NCI-H748 treated with DMSO at 0.1 percent for 48 hours (cell line): ENCODE data around the gene MAP3K7.
"Not testable (repeated sequence)": the region's sequence is repeated elsewhere in the genome, so short reads cannot be mapped to it uniquely, and the experiment has no call there.

Experiments used
- DNase-seq: peaks from one replicate; lab custom pipeline; 2025; lab: John Stamatoyannopoulos, UW

Gene MAP3K7

DNA sequence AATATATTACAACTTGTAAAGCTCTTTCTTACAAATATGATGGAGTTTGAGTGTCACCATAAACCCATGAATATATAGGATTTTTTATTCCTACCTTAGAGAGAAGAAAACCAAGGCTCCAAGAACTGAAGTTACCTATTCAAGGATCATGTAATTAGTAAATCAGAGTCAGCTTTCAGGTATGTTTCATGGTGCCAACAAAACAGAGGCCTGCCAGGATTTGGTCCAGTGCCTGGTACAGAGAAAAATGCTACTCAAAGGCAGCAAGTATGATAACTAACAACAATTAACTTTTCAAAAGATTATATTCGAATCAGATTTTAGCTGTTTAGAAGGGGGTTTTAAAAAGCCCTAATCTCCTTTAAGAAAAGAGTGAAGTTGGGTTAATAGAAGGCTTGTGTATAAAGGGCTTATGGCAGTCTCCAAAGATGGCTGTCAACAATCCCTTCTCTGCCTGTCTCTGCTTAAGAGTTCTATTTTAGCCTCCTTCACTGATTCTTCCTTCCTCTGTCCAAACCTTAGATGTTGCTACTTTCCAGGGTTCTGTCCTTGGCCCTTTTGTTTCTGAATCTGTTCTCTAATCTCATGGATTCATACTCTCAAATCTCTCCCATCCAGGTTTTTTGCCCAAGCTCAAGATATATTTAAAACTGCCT is 7.8 kb downstream of the MAP3K7 start:
- no peak for DNase-seq

DNA sequence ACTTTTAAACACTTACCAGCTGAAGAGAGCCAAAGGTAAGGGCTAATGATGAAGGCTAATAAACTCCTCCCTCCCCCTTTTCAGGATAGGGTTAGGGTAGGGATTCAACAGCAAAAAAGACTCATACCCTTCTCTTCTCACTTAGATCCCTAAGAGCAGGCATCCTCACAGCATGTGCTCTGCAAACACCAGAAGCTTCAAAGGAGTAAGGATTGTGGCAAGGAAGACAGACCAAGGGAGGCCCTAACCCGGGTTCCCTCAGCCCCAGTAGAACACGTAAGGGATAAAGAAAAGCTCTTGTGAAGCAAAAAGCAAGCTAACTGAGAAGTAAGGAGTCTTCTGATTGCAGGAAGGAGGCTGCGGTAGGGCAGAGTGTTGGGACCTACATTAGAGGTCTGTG is 11.6 kb downstream of the MAP3K7 start:
- no peak for DNase-seq

GRCh38 chr6:90574610-90575009 is 12.3 kb downstream of the MAP3K7 start:
- DNase-seq: no peak

GRCh38 chr6:90573624-90574023 is 13.2 kb downstream of the MAP3K7 start:
- no peak for DNase-seq

- no peak for DNase-seq
Observed at GRCh38 chr6:90572856-90573255, 14.0 kb downstream of the MAP3K7 start.

GRCh38 chr6:90569223-90569622 is 17.6 kb downstream of the MAP3K7 start:
- DNase-seq: no peak

- DNase-seq: not testable (repeated sequence)
Observed at GRCh38 chr6:90567682-90568081, 19.2 kb downstream of the MAP3K7 start.

DNA sequence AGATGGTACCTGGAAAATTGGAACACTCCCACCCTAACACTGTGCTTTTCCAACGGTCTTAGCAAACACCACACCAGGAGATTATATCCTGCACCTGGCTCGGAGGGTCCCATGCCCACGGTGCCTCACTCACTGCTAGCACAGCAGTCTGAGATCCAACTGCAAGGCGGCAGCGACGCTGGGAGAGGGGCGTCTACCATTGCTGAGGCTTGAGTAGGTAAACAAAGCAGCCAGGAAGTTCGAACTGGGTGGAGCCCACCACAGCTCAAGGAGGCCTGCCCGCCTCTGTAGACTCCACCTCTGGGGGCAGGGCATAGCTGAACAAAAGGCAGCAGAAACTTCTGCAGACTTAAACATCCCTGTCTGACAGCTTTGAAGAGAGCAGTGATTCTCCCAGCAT is 24.5 kb downstream of the MAP3K7 start:
- DNase-seq: not testable (repeated sequence)

DNA sequence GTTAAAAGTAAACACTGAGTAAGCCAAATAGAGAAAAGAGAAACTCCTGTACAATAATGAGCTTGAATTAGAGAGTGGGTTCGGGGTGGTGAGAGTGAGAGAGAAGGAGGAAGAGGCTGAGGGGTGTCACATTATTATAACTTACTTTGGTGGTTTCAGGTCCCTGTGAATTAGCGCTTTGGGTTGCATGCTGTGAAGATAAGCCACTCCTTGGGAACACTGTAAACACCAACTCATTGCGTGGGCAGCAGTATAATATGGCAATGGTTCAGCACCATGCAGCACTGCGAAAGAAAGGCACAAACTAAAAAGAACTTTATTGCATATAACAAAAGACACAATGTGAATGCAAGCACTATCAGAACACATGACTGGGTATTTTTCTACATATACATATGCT is 26.9 kb downstream of the MAP3K7 start:
- DNase-seq: no peak

DNA sequence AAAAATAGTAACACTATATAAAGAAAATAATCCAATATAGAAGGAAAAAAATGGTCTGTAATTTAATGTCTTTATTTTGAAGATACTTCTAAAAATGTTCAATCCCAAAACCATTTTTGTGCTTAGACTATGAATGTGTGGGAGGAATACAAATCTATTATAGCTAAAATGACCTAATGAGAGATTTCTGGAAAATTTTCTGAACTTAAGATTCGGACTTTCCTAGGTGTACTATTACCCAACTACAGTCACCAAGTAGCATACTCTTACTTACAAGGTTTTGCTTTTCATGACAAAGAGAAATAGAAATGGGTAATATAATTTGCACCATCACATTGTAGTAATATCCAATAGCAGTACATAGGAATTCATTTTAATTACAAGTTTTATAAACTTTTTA is 29.9 kb downstream of the MAP3K7 start:
- no peak for DNase-seq

GRCh38 chr6:90547991-90548390 is 38.9 kb downstream of the MAP3K7 start:
- DNase-seq: no peak

- DNase-seq: no peak
Observed at GRCh38 chr6:90547079-90547478, 39.8 kb downstream of the MAP3K7 start.

- DNase-seq: no peak
Observed at GRCh38 chr6:90545448-90545847, 41.4 kb downstream of the MAP3K7 start.

DNA sequence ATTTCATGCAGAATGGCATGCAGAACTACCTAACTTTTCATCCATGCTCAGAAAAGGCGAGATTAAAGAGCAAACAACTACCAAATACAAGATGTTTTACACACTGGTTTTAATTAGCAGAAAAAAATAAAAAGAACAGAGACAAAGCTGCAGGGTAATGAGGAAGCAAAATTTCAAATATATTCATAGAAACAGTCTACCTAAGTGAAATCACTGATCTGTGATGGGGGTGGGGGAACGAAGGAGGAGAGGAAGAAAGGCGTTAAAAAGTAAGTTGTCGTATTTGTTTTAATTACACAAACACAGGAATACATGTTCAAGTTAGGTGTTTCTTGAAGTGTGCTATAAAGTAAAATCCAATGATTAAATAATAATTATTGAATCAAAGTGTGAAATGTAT is 42.1 kb downstream of the MAP3K7 start:
- no peak for DNase-seq

DNA sequence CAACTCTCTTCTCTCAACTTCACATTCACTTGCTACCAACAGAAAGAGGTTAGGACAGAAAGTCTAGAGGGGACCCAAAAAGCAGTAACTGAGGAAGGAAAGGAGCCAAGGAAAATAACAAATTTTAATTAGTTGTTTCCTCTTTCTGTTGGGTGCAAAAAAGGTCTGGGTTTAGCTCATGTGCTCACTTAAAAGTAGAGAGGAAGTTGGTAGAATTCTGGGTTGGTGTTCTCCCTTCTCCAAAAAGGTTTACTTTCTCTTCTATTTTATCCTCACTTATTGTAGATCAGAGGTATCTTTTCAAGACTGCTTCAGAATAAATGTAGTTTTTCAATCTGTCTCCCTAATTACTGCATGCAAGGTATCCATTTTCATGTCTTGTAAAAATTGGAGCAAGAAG is 42.8 kb downstream of the MAP3K7 start:
- no peak for DNase-seq

DNA sequence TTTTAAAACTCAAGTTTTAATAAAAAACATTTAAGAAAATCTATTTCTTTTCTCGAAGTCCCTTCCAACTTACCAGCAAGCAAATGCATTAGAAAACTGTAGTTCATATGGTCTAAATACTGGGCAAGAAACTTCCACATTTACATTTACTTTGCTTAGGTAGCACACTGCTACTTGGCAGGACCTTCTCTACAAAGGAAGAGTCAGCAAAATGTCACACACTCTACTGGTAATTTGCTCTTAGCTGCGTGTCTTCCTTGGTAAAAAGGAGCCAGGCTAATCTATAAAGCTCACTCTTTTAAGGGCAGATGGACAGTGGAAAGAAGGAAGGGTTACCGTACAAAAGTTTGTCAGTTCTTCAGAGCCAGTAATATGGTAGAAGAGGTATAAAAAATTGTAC is 45.7 kb downstream of the MAP3K7 start:
- no peak for DNase-seq

- DNase-seq: no peak
Observed at GRCh38 chr6:90538278-90539046, 48.4 kb downstream of the MAP3K7 start.

GRCh38 chr6:90537723-90538258 is 49.1 kb downstream of the MAP3K7 start:
- DNase-seq: no peak

GRCh38 chr6:90537027-90537426 is 49.8 kb downstream of the MAP3K7 start:
- no peak for DNase-seq

DNA sequence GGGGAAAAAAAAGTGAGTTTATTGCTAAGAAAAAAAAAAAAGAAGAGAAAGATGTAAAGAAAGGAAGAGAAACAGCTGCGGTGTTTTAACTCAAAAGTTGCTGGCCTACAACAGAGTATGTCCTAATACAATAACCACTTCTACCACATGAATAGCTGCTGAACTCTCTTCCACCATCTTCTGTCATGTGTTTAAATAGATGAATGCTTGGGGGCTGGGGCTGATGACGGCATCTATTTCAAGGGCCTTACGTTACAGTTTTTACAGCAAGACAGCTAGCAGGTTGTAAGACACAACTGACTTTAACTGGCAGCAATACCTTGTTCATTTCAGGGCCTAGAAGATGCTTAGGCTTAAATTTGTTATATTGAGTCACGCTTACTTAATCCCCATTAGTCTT is 50.4 kb downstream of the MAP3K7 start:
- no peak for DNase-seq

DNA sequence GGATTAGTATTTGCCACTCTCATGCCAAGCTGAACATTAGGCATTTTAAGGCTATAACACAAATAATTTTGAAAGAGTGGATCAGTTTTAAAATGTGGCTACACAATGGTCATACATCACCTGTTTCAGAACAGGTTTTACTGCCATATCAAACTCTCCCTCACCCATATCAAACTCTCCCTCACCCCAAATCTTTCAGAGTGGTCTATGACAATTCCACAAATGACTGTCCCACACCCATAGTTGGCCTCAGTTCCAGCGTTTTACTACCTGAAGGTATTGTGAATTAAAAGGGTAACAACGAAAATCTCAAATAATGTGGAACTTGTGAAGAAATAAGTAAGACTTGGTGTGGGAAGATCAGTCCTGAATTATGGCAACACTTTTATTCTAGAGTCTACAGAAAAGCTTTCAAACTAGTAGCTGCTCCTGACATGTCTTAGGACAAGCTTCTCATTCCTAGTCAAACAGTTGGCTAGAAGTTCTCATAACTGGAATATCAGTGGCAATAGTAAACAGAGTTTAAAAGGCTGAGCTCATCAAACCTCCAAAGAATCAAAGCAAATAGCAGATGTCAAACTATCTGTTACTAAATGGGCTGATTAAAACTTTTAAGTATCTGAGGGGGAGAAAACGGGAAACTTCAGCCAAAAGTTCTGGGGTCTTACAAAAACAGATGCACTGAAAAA is 52.4 kb downstream of the MAP3K7 start:
- no peak for DNase-seq

DNA sequence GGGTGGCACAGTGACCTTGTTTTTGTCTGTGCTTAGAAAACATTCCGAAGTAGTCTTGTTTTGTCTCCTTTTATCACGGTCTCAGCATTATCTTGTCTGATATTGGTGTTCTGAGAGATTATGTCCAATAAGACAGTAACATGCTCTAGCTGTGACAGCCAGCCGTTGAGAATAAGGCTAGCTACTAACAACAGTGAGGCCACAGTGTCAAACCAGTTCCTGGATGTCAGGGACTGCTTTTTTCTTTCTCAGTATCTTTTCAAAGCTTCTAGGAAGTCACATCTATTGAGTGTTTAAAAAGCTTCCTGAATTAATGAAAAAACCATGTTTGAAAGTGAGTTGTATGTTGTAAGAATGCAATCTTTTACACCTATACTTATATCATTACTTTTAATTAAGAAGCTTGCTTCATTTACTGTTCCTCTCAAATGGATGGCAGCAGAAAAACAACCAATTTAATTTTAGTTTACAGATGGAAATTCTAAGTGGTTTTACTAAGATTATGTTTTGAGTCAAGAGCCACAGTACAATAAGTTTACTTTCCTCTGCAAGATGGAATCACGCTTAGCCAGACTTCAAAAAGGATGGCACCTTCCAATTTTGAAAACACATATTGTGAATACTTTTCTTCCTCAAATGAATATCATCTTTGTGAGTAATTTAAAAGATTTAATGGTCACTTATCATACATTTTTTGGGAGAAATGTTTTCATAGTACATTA is 53.1 kb downstream of the MAP3K7 start:
- no peak for DNase-seq
